ENCODE data around the gene CD276.

CD276 gene

GRCh38 chr15:73746261-73746660 is 62.1 kb downstream of the CD276 start:
- ATAC-seq (no peak), DNase-seq (ENCODE audit: low spot score in 2 of 2) (no peak)
- no peaks in the 10 kb centered on the region for H3K36me3 Mint-ChIP-seq
- H3K9me3 Mint-ChIP-seq: no peaks in the 10 kb centered on the region
- no peaks in the 10 kb centered on the region for H3K4me1 Mint-ChIP-seq
- H3K4me3 Mint-ChIP-seq: no peak overlapping the region
- H3K27ac Mint-ChIP-seq: no peak overlapping the region

GRCh38 chr15:73746883-73747282 is 62.7 kb downstream of the CD276 start:
- ATAC-seq: no peak
- Mint-ChIP-seq H3K27ac (no peak overlapping the region), H3K4me1 (no peaks in the 10 kb centered on the region), H3K36me3 (no peaks in the 10 kb centered on the region), H3K4me3 (no peak overlapping the region), H3K9me3 (no peaks in the 10 kb centered on the region)
- no peak for DNase-seq (ENCODE audit: low spot score in 2 of 2)

- ATAC-seq (no peak), DNase-seq (ENCODE audit: low spot score in 2 of 2) (no peak)
- H3K9me3 Mint-ChIP-seq: no peaks in the 10 kb centered on the region
- H3K36me3 Mint-ChIP-seq: no peaks in the 10 kb centered on the region
- no peak overlapping the region for H3K27ac Mint-ChIP-seq
- H3K4me1 Mint-ChIP-seq: no peaks in the 10 kb centered on the region
- no peak overlapping the region for H3K4me3 Mint-ChIP-seq
Observed at GRCh38 chr15:73747847-73748590, 63.8 kb downstream of the CD276 start.

- DNase-seq (ENCODE audit: low spot score in 2 of 2) (no peak), ATAC-seq (no peak)
- H3K4me3 Mint-ChIP-seq: no peak overlapping the region
- H3K4me1 Mint-ChIP-seq: no peaks in the 10 kb centered on the region
- H3K9me3 Mint-ChIP-seq: no peaks in the 10 kb centered on the region
- no peak overlapping the region for H3K27ac Mint-ChIP-seq
- no peaks in the 10 kb centered on the region for H3K36me3 Mint-ChIP-seq
Observed at GRCh38 chr15:73748730-73749129, 64.5 kb downstream of the CD276 start.

- Mint-ChIP-seq H3K4me3 (no peak overlapping the region), H3K4me1 (no peaks in the 10 kb centered on the region), H3K27ac (no peak overlapping the region), H3K36me3 (no peaks in the 10 kb centered on the region), H3K9me3 (no peaks in the 10 kb centered on the region)
- no peak for DNase-seq (ENCODE audit: low spot score in 2 of 2)
- ATAC-seq: no peak
Observed at GRCh38 chr15:73749533-73749932, 65.3 kb downstream of the CD276 start.

GRCh38 chr15:73749971-73750370 is 65.8 kb downstream of the CD276 start:
- DNase-seq (ENCODE audit: low spot score in 2 of 2) (no peak), ATAC-seq (no peak)
- H3K36me3 Mint-ChIP-seq: no peaks in the 10 kb centered on the region
- H3K9me3 Mint-ChIP-seq: no peaks in the 10 kb centered on the region
- no peak overlapping the region for H3K4me3 Mint-ChIP-seq
- H3K4me1 Mint-ChIP-seq: no peaks in the 10 kb centered on the region
- no peak overlapping the region for H3K27ac Mint-ChIP-seq

- Mint-ChIP-seq H3K4me1 (no peaks in the 10 kb centered on the region), H3K9me3 (no peaks in the 10 kb centered on the region), H3K27ac (no peak overlapping the region), H3K36me3 (no peaks in the 10 kb centered on the region), H3K4me3 (no peak overlapping the region)
- DNase-seq (ENCODE audit: low spot score in 2 of 2) (no peak), ATAC-seq (no peak)
Observed at GRCh38 chr15:73750438-73750837, 66.3 kb downstream of the CD276 start.

GRCh38 chr15:73750951-73751350 is 66.8 kb downstream of the CD276 start:
- no peak overlapping the region for H3K4me3 Mint-ChIP-seq

GRCh38 chr15:73751511-73751898 is 67.3 kb downstream of the CD276 start:
- H3K27ac Mint-ChIP-seq: no peak overlapping the region
- H3K4me1 Mint-ChIP-seq: no peaks in the 10 kb centered on the region
- DNase-seq (ENCODE audit: low spot score in 2 of 2) (no peak), ATAC-seq (no peak)
- no peaks in the 10 kb centered on the region for H3K9me3 Mint-ChIP-seq
- no peak overlapping the region for H3K4me3 Mint-ChIP-seq
- H3K36me3 Mint-ChIP-seq: no peaks in the 10 kb centered on the region

More at GRCh38 chr15:73750951-73751350, 66.8 kb downstream of the CD276 start:
- Mint-ChIP-seq H3K36me3 (no peaks in the 10 kb centered on the region), H3K27ac (no peak overlapping the region), H3K9me3 (no peaks in the 10 kb centered on the region), H3K4me1 (no peaks in the 10 kb centered on the region)
- ATAC-seq: no peak
- no peak for DNase-seq (ENCODE audit: low spot score in 2 of 2)

- ATAC-seq (no peak), DNase-seq (ENCODE audit: low spot score in 2 of 2) (no peak)
- no peaks in the 10 kb centered on the region for H3K4me1 Mint-ChIP-seq
- H3K27ac Mint-ChIP-seq: no peak overlapping the region
- no peak overlapping the region for H3K4me3 Mint-ChIP-seq
- no peaks in the 10 kb centered on the region for H3K36me3 Mint-ChIP-seq
- no peaks in the 10 kb centered on the region for H3K9me3 Mint-ChIP-seq
Observed at GRCh38 chr15:73751899-73752805, 68.0 kb downstream of the CD276 start.

- Mint-ChIP-seq H3K36me3 (no peaks in the 10 kb centered on the region), H3K27ac (no peak overlapping the region), H3K9me3 (no peaks in the 10 kb centered on the region), H3K4me3 (no peak overlapping the region), H3K4me1 (no peaks in the 10 kb centered on the region)
- ATAC-seq: no peak
- DNase-seq (ENCODE audit: low spot score in 2 of 2): no peak
Observed at GRCh38 chr15:73752806-73753193, 68.6 kb downstream of the CD276 start.

- Mint-ChIP-seq H3K36me3 (no peaks in the 10 kb centered on the region), H3K27ac (no peak within 1 kb of the TSS), H3K4me1 (no peaks in the 10 kb centered on the region), H3K9me3 (no peaks in the 10 kb centered on the region), H3K4me3 (no peak within 1 kb of the TSS)
- no peak for ATAC-seq
- no peak for DNase-seq (ENCODE audit: low spot score in 2 of 2)
Observed at GRCh38 chr15:73753250-73754130, 69.3 kb downstream of the CD276 start, which contains the start of gene INSYN1. Gene INSYN1, minus strand, starts transcription at chr15:73753351. Its CDS starts 2,221 bp downstream, at chr15:73751130.

GRCh38 chr15:73754461-73754860 is 70.3 kb downstream of the CD276 start:
- H3K4me3 Mint-ChIP-seq: no peak overlapping the region
- no peaks in the 10 kb centered on the region for H3K4me1 Mint-ChIP-seq
- no peak for DNase-seq (ENCODE audit: low spot score in 2 of 2)
- H3K27ac Mint-ChIP-seq: no peak overlapping the region
- H3K9me3 Mint-ChIP-seq: no peaks in the 10 kb centered on the region
- H3K36me3 Mint-ChIP-seq: no peaks in the 10 kb centered on the region
- no peak for ATAC-seq

- ATAC-seq (no peak), DNase-seq (ENCODE audit: low spot score in 2 of 2) (no peak)
- H3K4me3 Mint-ChIP-seq: no peak overlapping the region
- H3K36me3 Mint-ChIP-seq: no peaks in the 10 kb centered on the region
- no peaks in the 10 kb centered on the region for H3K4me1 Mint-ChIP-seq
- H3K27ac Mint-ChIP-seq: no peak overlapping the region
- H3K9me3 Mint-ChIP-seq: no peaks in the 10 kb centered on the region
Observed at GRCh38 chr15:73755481-73755880, 71.3 kb downstream of the CD276 start.

GRCh38 chr15:73755946-73756345 is 71.8 kb downstream of the CD276 start:
- DNase-seq (ENCODE audit: low spot score in 2 of 2): no peak
- Mint-ChIP-seq H3K9me3 (no peaks in the 10 kb centered on the region), H3K36me3 (no peaks in the 10 kb centered on the region), H3K27ac (no peak overlapping the region), H3K4me3 (no peak overlapping the region), H3K4me1 (no peaks in the 10 kb centered on the region)
- no peak for ATAC-seq

All from stimulated activated effector memory CD8-positive, alpha-beta T cell treated with anti-CD3 and anti-CD28 coated beads, Interleukin-12 subunit alpha, Interleukin-12 subunit beta, amount 100 ng/mL, for 72 hours (primary cell).